GM12878 (cell line): ENCODE data around the gene ADAR.

Source experiments
- CBX5 ChIP-seq: sonication (generic); IDR thresholded peaks from 2 replicates; pipeline ENCODE4 v1.6.1; 2016; ENCODE audit warnings: low read depth, moderate library complexity, mild to moderate bottlenecking, inconsistent platforms
- EZH2 ChIP-seq: IDR thresholded peaks from 2 replicates; pipeline ENCODE4 v1.6.1; 2012; ENCODE audit warnings: low read depth, mild to moderate bottlenecking, control low read depth, inconsistent platforms, low read length, borderline replicate concordance; ENCODE audit not compliant: control insufficient read depth
- FOS ChIP-seq: IDR thresholded peaks from 3 replicates; pipeline ENCODE4 v1.6.1; 2011; ENCODE audit warnings: borderline replicate concordance; ENCODE audit not compliant: insufficient read length; ENCODE audit errors: extremely low read depth
- HDAC2 ChIP-seq: fragments of 200-600 bp; sonication (generic); IDR thresholded peaks from 2 replicates; pipeline ENCODE4 v1.6.1; 2017
- POLR2A ChIP-seq: IDR thresholded peaks from 2 replicates; pipeline ENCODE4 v1.6.1; 2011; ENCODE audit warnings: low read depth, mild to moderate bottlenecking, low read length
- REST ChIP-seq: IDR thresholded peaks from 2 replicates; pipeline ENCODE4 v1.6.1; 2012; ENCODE audit warnings: mild to moderate bottlenecking, low read depth, low read length
- ZNF384 ChIP-seq: IDR thresholded peaks from 2 replicates; pipeline ENCODE4 v1.6.1; 2012; ENCODE audit warnings: low read depth, mild to moderate bottlenecking, low read length, improper control_type of control experiment, borderline replicate concordance
- TF ChIP-seq, protein P1 (sequence below): IDR thresholded peaks from 2 replicates; pipeline ENCODE4 v1.6.1; 2011; ENCODE audit warnings: low read depth, low read length, improper control_type of control experiment, borderline replicate concordance

DNA sequence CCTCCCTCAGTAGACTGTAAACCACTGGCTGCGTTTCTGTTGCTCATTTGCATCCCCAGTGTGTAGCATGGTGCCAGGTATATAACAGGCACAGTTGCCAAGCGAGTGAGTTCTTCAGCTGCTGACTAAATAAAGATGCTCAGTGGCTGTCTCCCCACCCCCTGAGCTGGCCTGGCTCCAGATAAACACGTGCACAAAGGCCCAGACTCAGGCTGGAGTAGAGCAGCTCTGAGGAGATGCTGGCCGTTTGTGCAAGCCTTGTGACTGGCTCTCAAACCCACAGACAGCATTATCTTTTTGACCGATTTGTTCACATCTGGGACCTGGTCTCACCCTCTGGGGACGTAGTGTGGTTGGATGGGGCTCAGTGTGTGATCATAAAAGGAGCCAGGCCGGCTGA, 33.3 kb downstream of the ADAR start:
- TF ChIP-seq FOS, result no peak
- TF ChIP-seq EZH2, result no peak
- no peak for TF ChIP-seq REST
- TF ChIP-seq ZNF384, result no peak
- no peak for TF ChIP-seq POLR2A
- TF ChIP-seq, protein P1, sequence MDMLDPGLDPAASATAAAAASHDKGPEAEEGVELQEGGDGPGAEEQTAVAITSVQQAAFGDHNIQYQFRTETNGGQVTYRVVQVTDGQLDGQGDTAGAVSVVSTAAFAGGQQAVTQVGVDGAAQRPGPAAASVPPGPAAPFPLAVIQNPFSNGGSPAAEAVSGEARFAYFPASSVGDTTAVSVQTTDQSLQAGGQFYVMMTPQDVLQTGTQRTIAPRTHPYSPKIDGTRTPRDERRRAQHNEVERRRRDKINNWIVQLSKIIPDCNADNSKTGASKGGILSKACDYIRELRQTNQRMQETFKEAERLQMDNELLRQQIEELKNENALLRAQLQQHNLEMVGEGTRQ, result no peak
- TF ChIP-seq CBX5, result no peak
- TF ChIP-seq HDAC2, result no peak
